ENCODE data around the gene C10orf67. TPM values are rescaled to one million over a fixed set of nuclear protein-coding genes. Genes with fewer than 3 reads are reported as not detected.
"Not testable (repeated sequence)": the region's sequence is repeated elsewhere in the genome, so short reads cannot be mapped to it uniquely, and the experiment has no call there.

The C10orf67 gene
- polyA plus RNA-seq, 4 donors, result 0.25 to 2.7 (median 2.1) TPM

DNA sequence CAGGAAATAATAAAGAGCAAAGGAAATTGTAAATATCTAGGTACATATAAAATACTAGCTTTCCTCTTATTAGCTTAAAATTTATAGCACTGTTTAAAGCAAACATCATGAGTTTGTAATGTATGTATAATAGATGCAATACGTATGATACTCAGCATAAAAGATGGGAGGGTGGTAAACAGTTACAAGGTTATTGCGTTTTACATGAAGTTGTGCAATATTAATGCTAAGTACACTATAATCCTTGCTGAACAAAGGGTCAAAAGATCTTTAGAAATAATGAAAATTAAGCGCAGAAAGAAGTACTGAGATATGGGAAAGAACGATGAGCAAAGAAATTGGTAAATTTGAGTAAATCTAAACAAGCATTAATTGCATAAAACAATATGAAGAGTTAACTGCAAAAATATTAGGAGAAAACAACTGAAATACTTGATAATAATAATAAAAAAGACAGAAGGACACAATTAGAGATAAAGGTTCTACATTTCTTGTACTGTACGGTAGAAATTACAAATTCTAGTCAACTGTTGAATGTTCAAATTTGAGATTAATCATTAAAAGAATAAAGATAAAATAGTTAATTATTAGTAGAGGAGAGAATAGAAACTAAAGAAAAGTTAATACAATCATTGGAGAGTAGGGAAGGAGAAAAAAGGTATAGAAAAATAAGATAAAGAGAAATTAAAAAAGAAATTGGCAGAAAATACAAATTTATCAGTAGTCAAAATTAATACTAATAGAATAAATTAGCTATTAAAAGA is 17.9 kb downstream of the C10orf67 start:
- DNase-seq (ENCODE audit: low read depth in 4 of 4, low spot score in 3 of 4), result no peak

DNA sequence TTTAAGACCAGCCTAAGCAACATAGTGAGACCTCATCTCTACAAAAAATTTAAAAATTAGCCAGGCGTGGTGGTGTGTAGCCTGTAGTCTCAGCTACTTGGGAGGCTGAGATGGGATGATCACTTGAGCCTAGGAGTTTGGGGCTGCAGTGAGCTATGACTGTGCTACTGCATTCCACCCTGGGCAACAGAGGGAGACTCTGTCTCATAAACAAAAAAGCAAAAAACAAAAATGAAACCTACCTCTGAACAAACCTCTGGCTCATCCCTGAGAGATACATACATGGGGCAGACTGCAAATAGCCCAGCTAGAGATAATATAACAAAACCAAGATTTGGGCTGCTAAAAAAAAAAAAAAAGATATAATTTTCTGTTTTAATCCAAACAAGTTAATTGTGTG is 19.5 kb downstream of the C10orf67 start:
- DNase-seq (ENCODE audit: low read depth in 4 of 4, low spot score in 3 of 4), result no peak

DNA sequence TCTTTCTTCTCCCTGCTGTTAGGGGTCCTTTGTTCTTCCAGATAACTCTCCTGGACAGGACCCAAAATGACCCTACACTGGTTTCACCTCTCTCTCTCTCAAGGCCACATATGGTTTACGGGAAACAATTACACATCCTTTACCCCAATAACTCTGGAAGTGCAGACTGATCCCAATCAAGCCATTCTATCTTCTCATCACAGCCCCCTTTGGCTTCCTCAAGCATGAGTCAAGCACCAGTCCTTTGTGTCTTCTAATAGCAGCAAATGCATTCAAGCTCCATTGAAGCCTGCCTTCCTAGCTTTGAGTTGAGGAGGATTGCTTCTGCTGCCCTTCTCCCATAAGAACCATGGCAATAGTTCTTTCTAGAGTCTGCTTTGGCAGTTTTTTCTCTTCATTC is 20.2 kb downstream of the C10orf67 start:
- no peak for DNase-seq (ENCODE audit: low read depth in 4 of 4, low spot score in 3 of 4)

DNA sequence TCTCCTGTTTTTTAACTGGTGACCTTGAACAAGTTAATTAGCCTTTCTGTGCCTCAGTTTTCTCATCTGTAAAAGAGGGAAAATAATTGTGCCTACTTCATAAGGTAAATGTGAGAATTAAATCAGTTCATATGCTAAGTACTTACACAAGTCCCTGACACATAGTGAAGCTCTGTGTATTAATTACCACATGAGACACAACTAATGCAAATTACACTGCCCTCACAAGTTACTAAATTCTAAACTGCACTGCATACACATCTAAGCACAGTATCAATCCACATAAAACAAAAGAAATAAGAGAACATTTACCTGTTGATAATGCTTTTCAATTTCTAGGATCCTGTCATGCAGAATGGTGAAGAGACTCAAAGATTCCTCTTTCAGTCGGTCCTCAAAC is 22.5 kb downstream of the C10orf67 start:
- DNase-seq (ENCODE audit: low read depth in 4 of 4, low spot score in 3 of 4), result no peak

DNA sequence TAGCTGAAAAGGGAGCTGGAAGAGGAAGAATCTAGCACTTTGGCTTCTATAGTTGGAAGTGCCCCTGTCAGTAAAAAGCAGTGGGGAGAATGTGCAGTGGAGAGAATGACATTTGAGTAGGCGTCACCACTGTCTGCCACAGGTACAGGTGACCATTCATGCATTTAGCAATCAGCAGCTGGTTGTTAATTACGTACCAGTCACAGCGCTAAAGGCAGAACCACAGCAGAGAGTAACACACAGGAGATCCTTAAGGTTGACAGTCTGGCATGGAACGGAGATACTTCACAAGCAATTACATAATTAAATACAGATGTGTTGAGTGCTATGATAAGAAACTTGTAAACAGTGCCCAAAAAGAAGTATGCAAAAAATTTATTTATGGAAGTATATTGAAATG is 24.8 kb downstream of the C10orf67 start:
- no peak for DNase-seq (ENCODE audit: low read depth in 4 of 4, low spot score in 3 of 4)

DNA sequence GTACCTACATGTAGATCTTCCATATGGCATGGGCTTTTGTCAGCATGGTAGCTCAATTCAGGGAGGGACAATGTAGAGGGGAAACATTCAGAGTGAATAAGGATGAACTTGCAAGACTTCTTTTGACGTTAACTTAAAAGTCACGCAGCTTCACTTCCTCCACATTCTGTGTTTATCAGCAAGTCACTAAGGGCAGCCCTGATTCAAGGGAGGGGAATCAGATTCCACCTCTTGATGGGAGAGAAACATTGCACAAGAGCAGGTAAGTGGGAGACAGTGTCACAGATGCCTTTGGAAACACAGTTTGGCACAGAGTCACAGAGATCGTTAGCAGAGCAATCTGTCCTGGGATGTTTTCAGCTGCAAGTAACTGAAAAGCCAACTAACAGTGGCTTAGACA is 26.2 kb downstream of the C10orf67 start:
- no peak for DNase-seq (ENCODE audit: low read depth in 4 of 4, low spot score in 3 of 4)

DNA sequence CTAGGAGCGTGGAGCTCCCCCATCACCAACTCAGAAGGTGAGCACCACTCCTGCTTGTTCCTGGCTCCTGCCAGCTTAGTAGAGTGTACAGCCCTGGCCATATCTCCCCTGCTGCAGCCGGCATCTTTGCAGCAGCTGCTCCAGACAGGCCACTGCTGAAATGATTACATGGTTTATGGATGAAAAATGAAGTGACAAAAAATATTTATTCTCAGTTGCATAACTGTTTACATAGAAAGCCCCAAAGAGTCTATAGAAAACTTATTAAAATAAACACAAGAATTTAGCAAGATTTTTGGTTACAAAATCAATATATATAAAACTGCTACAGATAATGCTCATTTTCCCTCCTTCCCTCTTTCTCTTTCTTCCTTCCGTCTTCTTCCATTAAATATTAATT is 27.2 kb downstream of the C10orf67 start:
- DNase-seq (ENCODE audit: low read depth in 4 of 4, low spot score in 3 of 4), result no peak

DNA sequence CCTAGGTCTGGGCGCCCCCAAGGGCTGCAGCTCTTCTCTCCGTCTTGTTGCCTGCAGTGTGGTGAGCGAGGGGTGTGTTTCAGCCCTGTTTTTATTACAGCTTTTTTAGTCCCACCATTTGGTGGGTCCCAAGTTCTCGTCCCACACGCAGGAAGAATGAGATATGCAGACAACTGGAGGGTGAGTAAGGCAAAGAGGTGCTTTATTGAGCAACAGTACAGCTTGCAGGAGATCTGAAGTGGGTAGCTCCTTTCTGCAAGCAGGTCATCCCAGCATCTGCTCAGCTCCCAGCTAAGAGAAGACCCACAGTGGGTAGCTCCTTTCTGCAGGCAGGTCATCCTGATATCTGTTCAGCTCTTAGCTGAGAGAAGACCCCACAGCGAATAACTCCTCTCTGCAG is 28.2 kb downstream of the C10orf67 start:
- DNase-seq (ENCODE audit: low read depth in 4 of 4, low spot score in 3 of 4), result no peak

DNA sequence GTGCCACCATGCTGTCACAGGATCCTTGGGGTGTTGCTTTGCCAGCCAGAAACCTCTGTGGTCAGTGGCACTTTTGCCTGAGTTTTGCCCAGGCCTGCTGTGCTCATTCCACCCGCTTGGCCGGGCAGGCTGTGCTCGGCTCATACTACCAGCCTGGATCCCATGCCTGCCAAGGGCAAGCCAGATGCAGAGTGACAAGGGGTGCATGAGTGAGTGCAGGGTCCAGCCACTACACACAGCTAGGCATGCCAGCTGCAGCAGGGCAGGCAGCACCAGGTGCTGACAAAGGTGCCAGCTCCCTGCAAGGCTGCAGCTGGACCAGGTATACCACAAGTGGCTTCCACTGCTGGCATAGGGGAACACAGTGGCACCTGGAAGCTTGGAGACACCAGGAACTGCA is 28.6 kb downstream of the C10orf67 start:
- DNase-seq (ENCODE audit: low read depth in 4 of 4, low spot score in 3 of 4), result no peak

DNA sequence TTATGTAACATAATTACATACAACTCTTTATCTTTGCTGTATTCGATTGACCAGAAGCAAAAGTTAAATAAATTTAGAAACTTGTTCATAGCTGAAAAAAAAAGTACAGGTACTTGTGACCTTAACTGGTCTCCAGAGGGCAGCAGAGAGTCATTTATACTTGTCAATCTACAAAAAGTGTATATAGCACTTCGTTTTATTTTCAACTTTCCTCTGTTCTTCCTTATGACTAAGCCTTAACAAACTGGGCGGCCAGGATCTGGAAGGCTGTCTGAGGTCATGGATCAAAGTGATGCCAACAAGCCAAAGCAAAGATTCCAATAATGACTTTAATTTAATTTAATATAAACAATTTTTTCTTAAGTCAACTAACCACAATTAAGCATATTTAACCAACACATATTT is 29.8 kb downstream of the C10orf67 start:
- peak in 3 of 4 donors; percentile 46 to 58 (median 56) for DNase-seq (ENCODE audit: low read depth in 4 of 4, low spot score in 3 of 4)

DNA sequence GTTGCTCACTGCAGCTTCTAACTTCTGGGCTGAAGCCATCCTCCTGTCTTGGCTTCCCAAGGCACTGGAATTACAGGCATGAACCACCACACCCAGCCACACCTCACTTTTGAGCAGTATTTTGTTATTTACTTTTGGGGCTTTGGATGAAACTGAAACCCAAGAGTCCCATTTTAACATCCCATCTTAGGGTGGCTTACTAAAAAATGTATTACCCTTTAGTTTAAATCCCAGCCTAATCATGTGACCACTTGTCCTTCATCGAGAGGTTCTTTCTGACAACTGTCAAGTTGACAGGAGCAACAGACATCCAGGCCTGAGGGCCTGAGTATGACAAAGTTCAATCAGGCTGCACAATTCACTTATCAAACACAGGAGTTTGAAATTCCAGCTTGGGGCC is 33.6 kb downstream of the C10orf67 start:
- DNase-seq (ENCODE audit: low read depth in 4 of 4, low spot score in 3 of 4), result no peak

DNA sequence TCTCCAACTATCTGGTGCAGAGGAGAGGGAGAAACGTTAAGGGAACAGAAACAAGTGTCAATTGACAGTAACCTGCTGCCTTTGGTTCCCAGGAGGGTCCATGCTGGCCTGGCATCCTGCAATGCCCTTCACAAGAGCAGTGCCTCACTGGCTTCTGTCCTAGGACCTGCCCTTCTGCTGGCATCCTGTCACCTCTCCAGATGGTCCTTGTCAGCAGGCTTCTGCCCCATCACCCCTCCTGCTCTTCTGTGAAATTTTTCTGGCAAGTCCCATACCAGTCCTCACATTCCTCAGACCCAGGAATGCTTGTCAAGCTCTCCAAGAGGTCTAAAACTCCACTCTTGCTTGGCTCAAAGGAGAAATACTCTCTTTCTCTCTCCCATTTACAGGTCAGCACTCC is 34.2 kb downstream of the C10orf67 start:
- no peak for DNase-seq (ENCODE audit: low read depth in 4 of 4, low spot score in 3 of 4)

DNA sequence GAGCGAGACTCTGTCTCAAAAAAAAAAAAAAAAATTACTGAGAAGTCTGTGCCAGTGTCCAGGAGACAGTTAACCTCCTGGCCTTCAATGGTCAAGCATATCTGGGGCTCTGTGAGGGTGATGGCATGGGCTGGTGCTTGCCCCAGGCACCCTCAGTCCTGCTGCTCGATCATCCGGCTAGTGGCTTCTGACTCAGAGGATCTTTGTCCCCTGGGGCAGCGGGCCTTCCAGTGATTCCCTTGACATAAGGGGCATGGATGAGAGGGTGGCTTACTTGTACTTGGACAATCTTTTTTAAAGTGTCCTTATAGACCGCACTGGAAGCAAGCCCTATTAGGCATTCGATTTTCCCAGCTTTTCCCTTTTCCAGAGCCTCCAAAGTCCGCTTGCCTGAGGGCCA is 44.6 kb downstream of the C10orf67 start:
- not testable (repeated sequence) for DNase-seq (ENCODE audit: low read depth in 4 of 4, low spot score in 3 of 4)

DNA sequence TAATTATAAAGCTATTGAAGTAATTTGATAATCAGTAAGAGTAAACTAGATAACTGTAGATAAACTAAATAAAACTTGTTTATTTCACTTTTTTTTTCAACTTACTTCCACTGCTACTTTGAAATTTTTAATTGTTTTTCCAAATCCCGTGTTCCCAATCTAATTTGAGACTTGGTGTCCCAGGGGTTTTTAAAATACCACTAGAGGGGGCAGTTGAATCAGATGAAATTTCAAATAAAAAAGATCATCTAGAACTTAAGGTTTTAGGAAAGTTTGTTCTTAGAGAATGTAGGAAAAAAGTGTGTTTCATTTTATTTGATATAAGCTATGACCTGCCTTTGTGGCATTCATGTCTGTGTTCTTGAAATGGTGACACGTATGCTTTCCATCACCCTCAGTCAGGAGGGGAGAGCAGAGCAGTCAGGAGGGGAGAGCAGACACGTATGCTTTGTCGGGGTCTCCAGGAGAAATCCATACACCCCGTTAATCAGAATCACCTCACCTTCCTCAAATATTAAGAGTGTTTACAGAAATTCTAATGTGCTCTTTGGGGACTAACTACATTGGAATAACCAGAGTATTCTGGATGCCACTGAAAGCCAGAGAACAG is 49.9 kb downstream of the C10orf67 start:
- DNase-seq (ENCODE audit: low read depth in 4 of 4, low spot score in 3 of 4), result no peak

DNA sequence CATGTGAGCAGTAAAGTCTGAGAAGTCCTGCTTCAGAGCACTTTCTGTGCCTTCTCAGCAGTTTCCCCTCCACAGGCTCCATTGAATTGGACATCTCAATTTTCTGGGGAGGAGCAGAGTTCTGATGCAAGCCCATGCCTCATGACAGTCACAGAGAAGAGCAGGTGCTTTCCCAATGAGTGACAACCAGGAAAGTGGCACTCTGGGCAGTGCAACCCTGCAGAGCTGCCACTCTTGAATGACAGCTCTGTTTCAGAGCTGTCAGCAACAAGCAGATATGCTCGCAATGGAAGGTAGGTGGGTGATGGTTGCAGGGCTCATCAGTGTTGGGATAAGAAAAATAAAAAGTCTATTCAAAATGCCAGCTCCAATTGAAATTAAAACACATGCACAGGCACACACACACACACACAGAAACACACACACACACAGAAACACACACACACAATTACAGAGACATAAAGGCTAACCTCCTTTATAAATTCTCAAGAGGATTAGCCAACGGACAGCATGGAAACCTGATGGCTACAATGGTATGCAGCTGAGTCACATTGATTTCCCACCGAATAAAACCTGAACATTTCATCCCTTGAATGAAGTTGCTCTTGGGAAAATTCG is 50.5 kb downstream of the C10orf67 start:
- no peak for DNase-seq (ENCODE audit: low read depth in 4 of 4, low spot score in 3 of 4)

DNA sequence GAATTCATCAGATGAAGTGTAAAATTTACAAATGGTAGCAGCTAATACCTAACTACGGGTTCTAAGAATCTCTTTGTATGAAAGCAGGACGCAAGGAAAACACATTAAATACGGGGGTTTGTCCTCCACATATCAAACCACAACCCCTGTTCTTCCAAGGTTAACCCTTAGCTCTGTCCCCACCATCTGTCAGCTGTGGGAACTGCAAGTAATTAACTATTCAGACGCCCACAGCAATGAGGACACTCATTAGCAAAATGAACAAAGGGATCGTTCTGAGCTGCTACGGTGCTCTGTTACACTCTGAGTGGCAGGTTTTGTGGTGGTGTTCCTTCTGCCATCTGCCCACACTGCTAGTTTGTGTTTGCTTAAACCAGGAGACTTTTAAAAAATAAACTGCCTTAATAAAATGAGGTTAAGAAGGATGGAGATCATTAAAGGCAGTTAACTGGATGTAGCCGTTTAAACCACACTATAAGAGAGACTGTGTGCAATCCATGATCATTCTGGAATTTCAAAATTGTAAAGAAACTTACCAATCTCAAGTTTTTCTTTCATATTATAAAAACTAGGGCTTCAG is 51.4 kb downstream of the C10orf67 start:
- DNase-seq (ENCODE audit: low read depth in 4 of 4, low spot score in 3 of 4), result peak in 1 of 4 donors; percentile 20

DNA sequence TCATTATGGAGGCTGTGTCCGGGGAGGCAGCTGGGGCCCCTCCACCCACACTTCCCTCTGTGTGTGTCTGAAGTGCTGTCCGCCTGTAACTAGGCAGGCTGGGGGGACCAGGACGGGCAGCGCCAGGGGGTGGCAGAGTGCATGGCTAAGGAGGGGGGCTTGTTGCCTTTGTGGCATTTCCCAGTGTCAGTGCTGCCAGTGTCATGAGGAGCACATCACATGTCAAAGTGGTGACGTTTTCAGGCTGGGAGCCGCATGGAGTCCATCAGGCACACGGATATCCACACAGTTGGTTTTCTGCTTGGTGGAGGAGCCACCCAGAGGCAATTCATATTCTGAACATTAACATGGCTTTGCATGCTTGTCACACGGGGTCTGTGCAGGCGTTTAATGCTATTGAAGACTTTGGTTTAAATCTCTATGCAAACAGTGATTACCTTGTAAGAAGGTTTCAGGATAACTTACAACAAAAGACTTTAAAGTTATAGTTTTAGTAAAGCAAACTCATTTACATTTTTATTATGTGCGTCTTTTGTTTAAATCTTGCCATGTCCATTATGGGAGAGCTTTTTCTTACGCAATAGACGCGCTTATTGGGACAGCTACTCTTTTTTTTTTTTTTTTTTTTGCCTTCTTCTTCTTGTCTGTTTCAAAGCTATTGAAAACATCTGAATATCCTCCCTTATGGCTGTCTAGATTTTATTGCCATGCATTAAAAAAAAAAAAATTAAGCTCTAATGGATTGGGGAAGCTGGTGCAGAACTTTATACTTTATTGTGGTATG is 52.9 kb downstream of the C10orf67 start:
- DNase-seq (ENCODE audit: low read depth in 4 of 4, low spot score in 3 of 4), result no peak

DNA sequence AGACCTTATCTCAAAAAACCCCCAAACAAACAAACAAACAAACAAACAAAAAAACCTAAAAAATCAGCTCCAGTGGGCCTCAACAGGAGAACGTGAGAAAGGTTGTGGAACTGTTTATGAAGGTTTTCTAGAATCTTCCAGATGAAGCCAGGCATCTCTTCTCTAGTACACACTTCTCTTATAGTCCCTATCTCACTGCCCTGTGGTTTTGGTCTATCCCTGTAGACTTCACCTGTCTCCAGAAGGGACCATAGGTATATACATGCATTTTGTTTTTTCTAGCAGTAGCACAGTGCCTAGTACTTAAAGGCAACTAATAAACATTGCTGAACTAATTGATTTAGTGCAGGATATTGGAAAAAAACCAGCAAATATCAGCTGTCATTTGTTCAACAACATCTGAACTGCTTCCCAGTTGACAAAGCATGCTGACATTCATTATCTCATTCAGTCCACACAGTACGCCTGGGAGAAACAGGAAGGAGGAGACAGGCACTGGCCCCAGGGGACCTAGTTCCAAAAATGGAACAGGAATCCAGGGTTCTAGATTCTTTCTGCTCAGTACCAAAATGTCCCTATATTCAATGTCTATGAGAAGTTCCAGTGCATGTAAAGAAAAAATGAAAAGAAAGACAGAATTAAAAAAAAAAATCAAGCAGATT is 59.8 kb downstream of the C10orf67 start:
- DNase-seq (ENCODE audit: low read depth in 4 of 4, low spot score in 3 of 4), result no peak

DNA sequence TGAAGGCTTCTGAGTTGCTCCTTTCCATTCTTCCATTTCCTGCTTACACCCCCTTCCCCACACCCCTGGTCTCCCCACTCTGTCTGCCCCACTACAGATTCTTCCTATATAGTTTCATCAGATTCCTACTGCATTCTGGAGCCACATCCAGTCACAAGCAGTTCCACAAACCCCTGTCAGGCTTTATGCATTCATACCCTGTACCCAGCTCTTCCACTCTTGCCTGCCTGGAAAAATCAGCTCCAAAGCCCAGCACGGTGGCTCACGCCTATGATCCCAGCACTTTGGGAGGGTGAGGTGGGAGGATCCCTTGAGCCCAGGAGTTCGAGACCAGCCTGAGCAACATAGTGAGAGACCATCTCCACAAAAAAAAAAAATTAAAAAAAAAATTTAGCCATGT is 60.4 kb downstream of the C10orf67 start:
- DNase-seq (ENCODE audit: low read depth in 4 of 4, low spot score in 3 of 4), result no peak

DNA sequence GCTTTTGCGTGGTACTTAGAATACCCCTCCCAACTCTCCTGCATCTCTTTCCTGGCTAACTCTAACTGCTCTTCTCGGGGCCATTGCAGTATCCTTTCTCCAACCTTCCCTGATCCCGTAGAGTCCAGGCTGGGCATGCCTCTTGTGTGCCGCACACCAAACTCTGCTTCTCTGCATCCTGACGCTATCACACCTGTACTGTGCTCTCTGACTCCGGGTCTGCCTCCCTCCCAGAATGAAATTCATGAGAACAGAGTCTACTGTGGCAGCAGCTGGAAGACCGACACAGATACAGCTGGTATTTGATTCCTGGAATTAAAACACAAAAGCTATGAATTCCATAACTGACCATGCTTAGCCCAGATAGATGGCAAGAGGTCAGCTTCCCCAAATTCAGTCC is 60.9 kb downstream of the C10orf67 start:
- DNase-seq (ENCODE audit: low read depth in 4 of 4, low spot score in 3 of 4), result no peak

Data from left renal pelvis (tissue), 4 donors.